Neuronal stem cell (in vitro differentiated cells): ENCODE results near the gene ART5.
"Not testable (repeated sequence)": the region's sequence is repeated elsewhere in the genome, so short reads cannot be mapped to it uniquely, and the experiment has no call there.

ENCODE experiments used
- DNase-seq: peaks from one replicate; pipeline ENCODE4 v3.0.0-alpha.2; 2013; ENCODE audit warnings: low spot score
- H2AFZ ChIP-seq: one replicate; pipeline ENCODE4 v1.6.1; 2013; ENCODE audit warnings: mild to moderate bottlenecking, low read length, inconsistent platforms
- H2AK5ac ChIP-seq: 2 replicates; pipeline ENCODE4 v1.6.1; 2013; ENCODE audit warnings: low read depth, mild to moderate bottlenecking, inconsistent platforms, low read length, moderate library complexity, mixed read lengths
- H2BK120ac ChIP-seq: 2 replicates; pipeline ENCODE4 v1.6.1; 2013; ENCODE audit warnings: low read depth, mild to moderate bottlenecking, inconsistent platforms, low read length, moderate library complexity, mixed read lengths
- H2BK12ac ChIP-seq: one replicate; pipeline ENCODE4 v1.6.1; 2013; ENCODE audit warnings: low read length, inconsistent platforms
- H2BK15ac ChIP-seq: 2 replicates; pipeline ENCODE4 v1.6.1; 2013; ENCODE audit warnings: mild to moderate bottlenecking, low read length, inconsistent platforms, mixed read lengths
- H2BK5ac ChIP-seq: one replicate; pipeline ENCODE4 v1.6.1; 2013; ENCODE audit warnings: inconsistent platforms, mild to moderate bottlenecking, low read length, moderate library complexity
- H3K14ac ChIP-seq: one replicate; pipeline ENCODE4 v1.6.1; 2013; ENCODE audit warnings: low read length, inconsistent platforms
- H3K18ac ChIP-seq: 2 replicates; pipeline ENCODE4 v1.6.1; 2013; ENCODE audit warnings: low read length, inconsistent platforms
- H3K23ac ChIP-seq: 2 replicates; pipeline ENCODE4 v1.6.1; 2013; ENCODE audit warnings: low read depth, mild to moderate bottlenecking, mixed read lengths, low read length, inconsistent platforms; ENCODE audit not compliant: poor library complexity
- H3K27ac ChIP-seq: replicated peaks from 3 replicates; pipeline ENCODE4 v1.5.1; 2013; ENCODE audit warnings: low read length, inconsistent platforms
- H3K27me3 ChIP-seq, 3 experiments: 2 replicates each; pipeline ENCODE4 v1.6.1; 2013; ENCODE audit warnings: low read length in 3 of 3, mild to moderate bottlenecking in 2 of 3, inconsistent platforms in 1 of 3, low read depth in 1 of 3, mixed read lengths in 1 of 3, moderate library complexity in 1 of 3; ENCODE audit not compliant: control insufficient read depth in 3 of 3, insufficient read depth in 3 of 3
- H3K36me3 ChIP-seq, 2 donors: replicated peaks in 1 of 2; 2 replicates each; pipeline ENCODE4 v1.6.1; 2013; ENCODE audit warnings: low read length in 2 of 2; ENCODE audit not compliant: control insufficient read depth in 2 of 2, insufficient read depth in 2 of 2
- H3K4ac ChIP-seq: 2 replicates; pipeline ENCODE4 v1.6.1; 2013; ENCODE audit warnings: inconsistent platforms, mild to moderate bottlenecking, low read length, moderate library complexity
- H3K4me1 ChIP-seq, 2 donors: 1 replicate in 1 of 2; 2 replicates in 1 of 2; pipeline ENCODE4 v1.6.1; 2013; ENCODE audit warnings: low read length in 2 of 2, low read depth in 1 of 2; ENCODE audit not compliant: control insufficient read depth in 2 of 2, insufficient read depth in 1 of 2
- H3K4me2 ChIP-seq: one replicate; pipeline ENCODE4 v1.6.1; 2013; ENCODE audit warnings: mild to moderate bottlenecking, low read length, inconsistent platforms; ENCODE audit not compliant: insufficient read depth, poor library complexity, severe bottlenecking
- H3K4me3 ChIP-seq, 2 donors: 2 replicates each; pipeline ENCODE4 v1.5.1; 2013; ENCODE audit warnings: low read length in 2 of 2, mild to moderate bottlenecking in 2 of 2, inconsistent platforms in 1 of 2, moderate library complexity in 1 of 2
- H3K79me1 ChIP-seq: one replicate; pipeline ENCODE4 v1.6.1; 2013; ENCODE audit warnings: low read depth, mild to moderate bottlenecking, inconsistent platforms, low read length, moderate library complexity
- H3K9ac ChIP-seq: one replicate; pipeline ENCODE4 v1.6.1; 2013; ENCODE audit warnings: mild to moderate bottlenecking, low read depth, low read length, inconsistent platforms; ENCODE audit not compliant: poor library complexity
- H3K9me3 ChIP-seq, 2 donors: replicated peaks in 1 of 2; 2 replicates each; pipeline versions ENCODE3 to v1.6.1; 2013; ENCODE audit warnings: low read length in 2 of 2, mild to moderate bottlenecking in 2 of 2, inconsistent platforms in 1 of 2, low read depth in 1 of 2, mixed read lengths in 1 of 2, moderate library complexity in 1 of 2; ENCODE audit not compliant: control insufficient read depth in 2 of 2, insufficient read depth in 1 of 2
- H4K8ac ChIP-seq: one replicate; pipeline ENCODE4 v1.6.1; 2013; ENCODE audit warnings: low read depth, mild to moderate bottlenecking, inconsistent platforms, low read length, moderate library complexity
- H4K91ac ChIP-seq: one replicate; pipeline ENCODE4 v1.6.1; 2013; ENCODE audit warnings: low read length, low read depth, mild to moderate bottlenecking, inconsistent platforms; ENCODE audit not compliant: poor library complexity
- WGBS, 2 donors: extraction: QIAGEN DNeasy Blood & Tissue Kit; methylation state at CpG; one replicate each; pipeline ENCODE4 v1.1.7; 2013; ENCODE audit warnings: missing lambda C conversion rate in 2 of 2, mixed read lengths in 1 of 2; ENCODE audit not compliant: insufficient read length in 2 of 2, insufficient replicate concordance in 1 of 2; ENCODE audit errors: extremely low coverage in 2 of 2; 5-methylcytosine and 5-hydroxymethylcytosine counted together

ART5 gene

DNA sequence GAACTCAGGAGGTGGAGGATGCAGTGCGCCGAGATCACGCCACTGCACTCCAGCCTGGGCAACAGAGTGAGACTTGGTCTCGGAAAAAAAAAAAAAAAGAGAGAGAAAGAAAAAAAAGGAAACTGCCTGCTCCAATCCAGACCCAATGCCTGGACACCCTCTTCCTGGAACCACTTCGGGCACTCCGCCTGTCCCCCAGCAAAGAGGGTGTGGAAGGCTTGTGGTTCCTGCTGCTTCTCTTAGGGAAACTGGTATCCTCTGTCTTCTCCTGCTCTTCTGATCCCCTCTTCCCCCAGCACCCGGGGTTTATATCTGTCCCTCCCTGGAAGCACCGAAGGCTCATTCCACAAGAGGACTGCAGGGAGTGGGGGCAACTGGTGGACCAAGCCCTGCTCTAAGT lies 16.5 kb upstream of the ART5 start:
- Histone ChIP-seq H3K23ac (no peak overlapping the region), H3K14ac (no peak overlapping the region), H2BK120ac (no peak overlapping the region), H3K27me3 (peaks cover 0 to 2% (median 0%) of the 10 kb centered on the region in 3 experiments), H3K79me1 (no peaks in the 10 kb centered on the region), H3K4ac (no peak overlapping the region), H3K27ac (no peak overlapping the region), H4K8ac (no peak overlapping the region), H2BK12ac (no peak overlapping the region), H2AFZ (no peak overlapping the region), H3K4me2 (no peak overlapping the region), H3K18ac (no peak overlapping the region), H2BK5ac (no peak overlapping the region), H3K36me3 (no peaks in the 10 kb centered on the region), H3K4me3 (no peak overlapping the region), H3K9me3 (peaks cover 0 to 1% of the 10 kb centered on the region in 2 donors), H4K91ac (no peak overlapping the region), H3K4me1 (no peaks in the 10 kb centered on the region), H2BK15ac (no peak overlapping the region), H2AK5ac (no peak overlapping the region), H3K9ac (no peak overlapping the region)
- no CpG with 5 or more reads among the region's 8 CpGs for WGBS, 2 donors
- no peak for DNase-seq

DNA sequence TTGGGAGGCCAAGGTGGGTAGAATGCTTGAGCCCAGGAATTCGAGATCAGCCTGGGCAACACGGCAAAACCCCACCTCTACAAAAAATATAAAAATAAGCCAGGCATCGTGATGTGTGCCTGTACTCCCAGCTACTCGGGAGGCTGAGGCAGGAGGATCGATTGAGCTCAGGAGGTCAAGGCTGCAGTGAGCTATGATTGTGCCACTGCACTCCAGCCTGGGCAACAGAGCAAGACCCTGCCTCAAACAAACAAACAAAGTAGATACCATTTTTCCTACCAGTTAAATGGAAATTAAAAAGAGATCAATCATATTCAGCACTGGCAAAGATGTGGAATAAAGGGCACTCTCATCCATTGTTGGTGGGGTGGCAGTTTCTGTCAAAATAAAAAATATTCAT lies 15.5 kb upstream of the ART5 start:
- H3K79me1 ChIP-seq, H4K91ac ChIP-seq, H3K27ac ChIP-seq, H3K36me3 ChIP-seq, H3K9ac ChIP-seq, H3K4me2 ChIP-seq, H2AK5ac ChIP-seq, H3K18ac ChIP-seq, H2BK12ac ChIP-seq, DNase-seq, H2BK15ac ChIP-seq, H3K27me3 ChIP-seq, H3K14ac ChIP-seq, H3K4me3 ChIP-seq, H2BK5ac ChIP-seq, H3K23ac ChIP-seq, H3K4me1 ChIP-seq, H4K8ac ChIP-seq, H2BK120ac ChIP-seq, H3K4ac ChIP-seq, H3K9me3 ChIP-seq, H2AFZ ChIP-seq: not testable (repeated sequence)
- WGBS, 2 donors = no CpG with 5 or more reads among the region's 5 CpGs

DNA sequence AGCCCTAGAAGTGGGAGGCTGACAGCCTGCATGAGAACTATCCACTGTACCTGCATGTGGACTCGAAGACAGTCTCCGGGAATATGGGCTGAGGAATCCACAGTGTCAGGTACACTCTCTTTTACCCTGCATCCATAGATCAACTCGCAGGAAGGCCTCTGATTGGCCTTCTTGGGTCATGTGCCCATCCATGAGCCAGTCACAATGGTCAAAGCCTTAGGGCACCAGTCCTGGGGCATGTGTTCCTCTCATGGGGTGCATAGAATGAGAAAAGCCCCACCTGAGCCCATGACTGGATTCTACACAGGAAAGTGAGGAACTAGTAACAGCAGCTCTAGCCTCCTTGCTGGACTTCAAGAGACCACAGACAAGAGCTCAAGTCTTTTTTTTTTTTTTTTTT lies 13.8 kb upstream of the ART5 start:
- Histone ChIP-seq H2AK5ac (no peak overlapping the region), H3K4me1 (no peaks in the 10 kb centered on the region), H3K27ac (no peak overlapping the region), H3K23ac (no peak overlapping the region), H2BK120ac (no peak overlapping the region), H3K9me3 (no peaks in the 10 kb centered on the region), H3K18ac (no peak overlapping the region), H3K4ac (no peak overlapping the region), H3K9ac (no peak overlapping the region), H3K4me3 (no peak overlapping the region), H2BK5ac (no peak overlapping the region), H2BK12ac (no peak overlapping the region), H2BK15ac (no peak overlapping the region), H3K79me1 (no peaks in the 10 kb centered on the region), H3K36me3 (no peaks in the 10 kb centered on the region), H3K4me2 (no peak overlapping the region), H4K8ac (no peak overlapping the region), H3K27me3 (peaks cover 0 to 2% (median 0%) of the 10 kb centered on the region in 3 experiments), H3K14ac (no peak overlapping the region), H4K91ac (no peak overlapping the region), H2AFZ (peak overlapping the region; percentile 5)
- WGBS, 2 donors = no CpG with 5 or more reads among the region's 3 CpGs
- DNase-seq = no peak

DNA sequence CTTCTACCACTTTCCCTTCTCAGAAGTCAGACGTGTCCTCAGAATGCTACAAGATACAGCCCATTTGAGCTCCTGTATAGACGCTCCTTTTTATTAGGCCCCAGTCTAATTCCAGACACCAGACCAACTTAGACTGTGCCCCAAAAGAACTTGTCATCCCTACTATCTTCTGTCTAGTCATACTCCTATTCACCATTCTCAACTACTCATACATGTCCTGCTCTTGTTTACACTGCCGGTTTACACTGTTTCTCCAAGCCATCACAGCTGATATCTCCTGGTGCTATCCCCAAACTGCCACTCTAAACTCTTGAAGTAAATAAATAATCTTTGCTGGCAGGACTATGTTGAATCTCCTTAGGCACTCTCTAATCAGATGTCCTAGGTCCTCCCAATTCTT lies 10.7 kb upstream of the ART5 start:
- H3K4ac ChIP-seq, H3K27me3 ChIP-seq, H3K14ac ChIP-seq, H3K4me2 ChIP-seq, H4K91ac ChIP-seq, H2BK12ac ChIP-seq, DNase-seq, H3K4me1 ChIP-seq, H3K9ac ChIP-seq, H2BK15ac ChIP-seq, H2AK5ac ChIP-seq, H3K23ac ChIP-seq, H3K79me1 ChIP-seq, H2AFZ ChIP-seq, H3K36me3 ChIP-seq, H3K27ac ChIP-seq, H2BK5ac ChIP-seq, H2BK120ac ChIP-seq, H3K9me3 ChIP-seq, H3K18ac ChIP-seq, H4K8ac ChIP-seq, H3K4me3 ChIP-seq: not testable (repeated sequence)
- WGBS, 2 donors = no CpG with 5 or more reads among the region's 3 CpGs
